ENCODE measurements around the gene BMP7.
"Not testable (repeated sequence)": the region's sequence is repeated elsewhere in the genome, so short reads cannot be mapped to it uniquely, and the experiment has no call there.

DNA sequence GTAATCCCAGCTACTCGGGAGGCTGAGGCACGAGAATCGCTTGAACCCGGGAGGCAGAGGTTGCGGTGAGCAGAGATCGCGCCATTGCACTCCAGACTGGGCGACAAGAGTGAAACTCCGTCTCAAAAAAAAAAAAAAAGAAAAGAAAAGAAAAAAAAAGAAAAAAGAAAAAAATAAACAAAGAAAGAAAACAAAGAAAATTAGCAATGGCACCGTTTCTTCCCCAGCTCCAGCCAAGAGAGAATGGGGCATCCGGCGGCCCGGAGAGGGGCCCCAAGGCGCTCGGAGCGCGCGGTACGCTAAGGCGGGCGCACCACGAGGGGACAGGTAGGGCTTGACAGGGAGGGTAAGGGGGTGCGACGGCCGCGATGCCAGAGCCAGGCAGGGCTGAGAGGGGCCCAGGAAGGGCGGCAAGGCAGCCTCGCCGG, 1.5 kb downstream of the BMP7 start:
- TF ChIP-seq, protein P1, sequence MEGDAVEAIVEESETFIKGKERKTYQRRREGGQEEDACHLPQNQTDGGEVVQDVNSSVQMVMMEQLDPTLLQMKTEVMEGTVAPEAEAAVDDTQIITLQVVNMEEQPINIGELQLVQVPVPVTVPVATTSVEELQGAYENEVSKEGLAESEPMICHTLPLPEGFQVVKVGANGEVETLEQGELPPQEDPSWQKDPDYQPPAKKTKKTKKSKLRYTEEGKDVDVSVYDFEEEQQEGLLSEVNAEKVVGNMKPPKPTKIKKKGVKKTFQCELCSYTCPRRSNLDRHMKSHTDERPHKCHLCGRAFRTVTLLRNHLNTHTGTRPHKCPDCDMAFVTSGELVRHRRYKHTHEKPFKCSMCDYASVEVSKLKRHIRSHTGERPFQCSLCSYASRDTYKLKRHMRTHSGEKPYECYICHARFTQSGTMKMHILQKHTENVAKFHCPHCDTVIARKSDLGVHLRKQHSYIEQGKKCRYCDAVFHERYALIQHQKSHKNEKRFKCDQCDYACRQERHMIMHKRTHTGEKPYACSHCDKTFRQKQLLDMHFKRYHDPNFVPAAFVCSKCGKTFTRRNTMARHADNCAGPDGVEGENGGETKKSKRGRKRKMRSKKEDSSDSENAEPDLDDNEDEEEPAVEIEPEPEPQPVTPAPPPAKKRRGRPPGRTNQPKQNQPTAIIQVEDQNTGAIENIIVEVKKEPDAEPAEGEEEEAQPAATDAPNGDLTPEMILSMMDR (IDR thresholded peaks at IDR 0.05 in 8 of 11, conservative IDR thresholded peaks at IDR 0.05 in 3 of 11): not testable (repeated sequence)
- not testable (repeated sequence) for TF ChIP-seq POLR2A (IDR thresholded peaks at IDR 0.05)

Measured in spleen (tissue), 7 donors.